Keratinocyte (primary cell): ENCODE measurements around the gene IFNG-AS1. TPM values are rescaled to one million over a fixed set of nuclear protein-coding genes. Genes with fewer than 3 reads are reported as not detected.
A peak's percentile ranks its signal among the peaks of the same experiment; 100 is the strongest.

Source experiments
- DNase-seq: peaks from one replicate; pipeline ENCODE4 v3.0.0-alpha.2; 2011; ENCODE audit warnings: low read depth, missing footprints, low spot score
- FAIRE-seq: peaks from 2 replicates; lab custom pipeline; 2011; peaks lifted over from hg19 to GRCh38; lab: Jason Lieb, UNC
- H2AFZ ChIP-seq: 2 replicates; pipeline ENCODE4 v1.6.0; 2012; ENCODE audit warnings: low read length, control low read depth, inconsistent platforms; ENCODE audit not compliant: control insufficient read depth
- H3K27ac ChIP-seq: 2 replicates; pipeline ENCODE4 v1.5.1; 2011; ENCODE audit warnings: low read length; ENCODE audit not compliant: control insufficient read depth, insufficient read depth
- H3K27me3 ChIP-seq: 3 replicates; pipeline ENCODE4 v1.6.0; 2011; ENCODE audit warnings: low read length; ENCODE audit not compliant: control insufficient read depth, insufficient read depth; ENCODE audit errors: extremely low read depth
- H3K36me3 ChIP-seq, 2 experiments: 2 replicates in 1 of 2; 3 replicates in 1 of 2; pipeline ENCODE4 v1.5.1; 2011; ENCODE audit warnings: low read length in 2 of 2, mild to moderate bottlenecking in 1 of 2; ENCODE audit not compliant: control insufficient read depth in 2 of 2, insufficient read depth in 2 of 2; ENCODE audit errors: extremely low read depth in 1 of 2
- H3K4me1 ChIP-seq: 3 replicates; pipeline ENCODE4 v1.5.1; 2011; ENCODE audit warnings: low read length; ENCODE audit not compliant: control insufficient read depth, insufficient read depth; ENCODE audit errors: extremely low read depth
- H3K4me2 ChIP-seq: 3 replicates; pipeline ENCODE4 v1.6.0; 2011; ENCODE audit warnings: low read depth, low read length; ENCODE audit not compliant: control insufficient read depth, insufficient read depth; ENCODE audit errors: extremely low read depth
- H3K4me3 ChIP-seq, 3 experiments: fragments of 200-600 bp in 1 of 3; sonication (generic) in 1 of 3; 2 replicates in 2 of 3; 3 replicates in 1 of 3; pipeline ENCODE4 v1.5.1; 2011 to 2016; ENCODE audit warnings: low read length in 3 of 3, mild to moderate bottlenecking in 3 of 3, control low read depth in 2 of 3, inconsistent platforms in 1 of 3, low read depth in 1 of 3, mixed read lengths in 1 of 3, mixed run types in 1 of 3, moderate library complexity in 1 of 3; ENCODE audit not compliant: control insufficient read depth in 2 of 3, insufficient read depth in 2 of 3; ENCODE audit errors: extremely low read depth in 1 of 3
- H3K79me2 ChIP-seq: 2 replicates; pipeline ENCODE4 v1.6.0; 2012; ENCODE audit warnings: low read length; ENCODE audit not compliant: control insufficient read depth, insufficient read depth
- H3K9ac ChIP-seq: 3 replicates; pipeline ENCODE4 v1.6.0; 2011; ENCODE audit warnings: low read length; ENCODE audit not compliant: control insufficient read depth, insufficient read depth; ENCODE audit errors: extremely low read depth
- H3K9me1 ChIP-seq: 3 replicates; pipeline ENCODE4 v1.6.0; 2011; ENCODE audit warnings: low read length; ENCODE audit not compliant: control insufficient read depth, insufficient read depth; ENCODE audit errors: extremely low read depth
- H3K9me3 ChIP-seq: 2 replicates; pipeline ENCODE4 v1.5.1; 2012; ENCODE audit warnings: low read depth, low read length; ENCODE audit not compliant: control insufficient read depth
- H4K20me1 ChIP-seq: 3 replicates; pipeline ENCODE4 v1.6.0; 2011; ENCODE audit warnings: low read length; ENCODE audit not compliant: control insufficient read depth, insufficient read depth; ENCODE audit errors: extremely low read depth
- CTCF ChIP-seq, 3 experiments: IDR thresholded peaks in 1 of 3; conservative IDR thresholded peaks in 1 of 3; optimal IDR thresholded peaks in 1 of 3; 2 replicates in 2 of 3; 3 replicates in 1 of 3; pipeline versions ENCODE3 to v1.5.1; 2011; ENCODE audit warnings: low read length in 3 of 3, mild to moderate bottlenecking in 3 of 3, moderate library complexity in 2 of 3, control low read depth in 1 of 3, inconsistent platforms in 1 of 3; ENCODE audit not compliant: insufficient read depth in 2 of 3; ENCODE audit errors: extremely low read depth in 1 of 3
- EZH2 ChIP-seq: IDR thresholded peaks from one replicate; pipeline ENCODE4 v1.6.1; 2012; ENCODE audit warnings: inconsistent platforms, mild to moderate bottlenecking, low read length, moderate library complexity
- dilution Hi-C: fragments of 300-500 bp; cut with MboI; formaldehyde crosslinking; loops from one replicate; pipeline ENCODE4 v1.7.0; 2020; ENCODE audit warnings: low sequenced_read_pairs; ENCODE audit not compliant: extremely low pct_ligation_motif_present
- polyA plus RNA-seq, 5 experiments: library from polyadenylated mRNA; depleted of rRNA in 3 of 5; stranded (reverse) in 3 of 5; stranded (forward) in 1 of 5; unstranded in 1 of 5; fragments of >200 nt; gene quantifications; 1 replicate in 1 of 5; 2 replicates in 3 of 5; 3 replicates in 1 of 5; pipeline versions ENCODE4 v1.2.1 to v1.2.3, GENCODE V29; 2011 to 2012; ENCODE audit warnings: missing spikeins in 2 of 5, low read depth in 1 of 5, low replicate concordance in 1 of 5

The IFNG-AS1 gene
- polyA plus RNA-seq, 1 donor (not counting 4 experiments of a cell fraction or from before 2014, with no cell fraction given), result not detected

GRCh38 chr12:67999244-67999643 lies 10.0 kb downstream of the IFNG-AS1 start:
- H2AFZ ChIP-seq, result no peak overlapping the region
- no peak overlapping the region for H3K9ac ChIP-seq
- FAIRE-seq (no peak), DNase-seq (no peak)
- no peak overlapping the region for H3K27ac ChIP-seq
- no peak overlapping the region for H3K4me2 ChIP-seq
- H3K79me2 ChIP-seq, result no peaks in the 10 kb centered on the region
- no peaks in the 10 kb centered on the region for H4K20me1 ChIP-seq
- no peaks in the 10 kb centered on the region for H3K9me1 ChIP-seq
- H3K36me3 ChIP-seq, result no peaks in the 10 kb centered on the region
- TF ChIP-seq CTCF (optimal IDR thresholded peaks at IDR 0.05 in 1 of 3, IDR thresholded peaks at IDR 0.05 in 1 of 3, conservative IDR thresholded peaks at IDR 0.05 in 1 of 3; ENCODE audit: extremely low read depth in 1 of 3, insufficient read depth in 2 of 3, low read length in 3 of 3) (no peak), EZH2 (no peak)
- no peaks in the 10 kb centered on the region for H3K27me3 ChIP-seq
- dilution Hi-C loops, result no loop called here
- H3K4me3 ChIP-seq, result no peak overlapping the region
- H3K4me1 ChIP-seq, result no peaks in the 10 kb centered on the region
- H3K9me3 ChIP-seq, result no peaks in the 10 kb centered on the region

GRCh38 chr12:68001486-68002466 lies 12.5 kb downstream of the IFNG-AS1 start:
- DNase-seq, result no peak
- no peak for FAIRE-seq

More at GRCh38 chr12:68001486-68002466, 12.5 kb downstream of the IFNG-AS1 start:
- H3K4me2 ChIP-seq, result no peak overlapping the region
- TF ChIP-seq CTCF (optimal IDR thresholded peaks at IDR 0.05 in 1 of 3, IDR thresholded peaks at IDR 0.05 in 1 of 3, conservative IDR thresholded peaks at IDR 0.05 in 1 of 3; ENCODE audit: extremely low read depth in 1 of 3, insufficient read depth in 2 of 3, low read length in 3 of 3) (peak in 1 of 3 experiments; percentile 33), EZH2 (no peak)
- H3K27ac ChIP-seq, result no peak overlapping the region
- H2AFZ ChIP-seq, result no peak overlapping the region
- no peaks in the 10 kb centered on the region for H3K4me1 ChIP-seq
- no peak overlapping the region for H3K9ac ChIP-seq
- H3K9me3 ChIP-seq, result no peaks in the 10 kb centered on the region
- H3K27me3 ChIP-seq, result no peaks in the 10 kb centered on the region
- no peaks in the 10 kb centered on the region for H3K36me3 ChIP-seq
- H4K20me1 ChIP-seq, result no peaks in the 10 kb centered on the region
- H3K4me3 ChIP-seq, result no peak overlapping the region
- H3K79me2 ChIP-seq, result no peaks in the 10 kb centered on the region
- no peaks in the 10 kb centered on the region for H3K9me1 ChIP-seq
- dilution Hi-C loops, result no loop called here
